ENCODE results near the gene TMEM272.

TMEM272 gene

GRCh38 chr13:51802631-51803418, 42.2 kb downstream of the TMEM272 start:
- Histone ChIP-seq H3K79me1 (ENCODE audit: low read depth, low read length) (no peaks in the 10 kb centered on the region), H3K14ac (ENCODE audit: low read length) (no peak overlapping the region), H4K91ac (ENCODE audit: low read depth, low read length, poor library complexity) (no peak overlapping the region), H3K9ac (ENCODE audit: low read depth, low read length, poor library complexity) (no peak overlapping the region), H2BK15ac (ENCODE audit: low read length) (peak overlapping the region; percentile 40), H3K4me2 (ENCODE audit: insufficient read depth, low read length, poor library complexity, severe bottlenecking) (peak overlapping the region; percentile 73), H3K27me3 (ENCODE audit: control insufficient read depth in 3 of 3, insufficient read depth in 3 of 3, low read depth in 1 of 3, low read length in 3 of 3) (no peaks in the 10 kb centered on the region), H3K23ac (ENCODE audit: low read depth, low read length, poor library complexity) (no peak overlapping the region), H3K4me1 (ENCODE audit: control insufficient read depth in 2 of 2, insufficient read depth in 1 of 2, low read depth in 1 of 2, low read length in 2 of 2) (peaks cover 26 to 36% of the 10 kb centered on the region in 2 donors), H2BK5ac (ENCODE audit: low read length) (peak overlapping the region; percentile 61), H2BK12ac (ENCODE audit: low read length) (no peak overlapping the region), H2BK120ac (ENCODE audit: low read depth, low read length) (no peak overlapping the region), H3K4me3 (ENCODE audit: low read length in 2 of 2) (peak overlapping the region; percentile 52 to 87), H2AFZ (ENCODE audit: low read length) (peak overlapping the region; percentile 90), H3K4ac (ENCODE audit: low read length) (no peak overlapping the region), H3K18ac (ENCODE audit: low read length) (peak overlapping the region; percentile 4), H3K27ac (replicated peaks; ENCODE audit: low read length) (peak overlapping the region; percentile 87), H4K8ac (ENCODE audit: low read depth, low read length) (no peak overlapping the region), H2AK5ac (ENCODE audit: low read depth, low read length) (peak overlapping the region; percentile 48), H3K9me3 (replicated peaks in 1 of 2; ENCODE audit: control insufficient read depth in 2 of 2, insufficient read depth in 1 of 2, low read depth in 1 of 2, low read length in 2 of 2) (no peaks in the 10 kb centered on the region), H3K36me3 (replicated peaks in 1 of 2; ENCODE audit: control insufficient read depth in 2 of 2, insufficient read depth in 2 of 2, low read length in 2 of 2) (no peaks in the 10 kb centered on the region)
- no peak for DNase-seq (ENCODE audit: low spot score)
- WGBS, 2 donors (ENCODE audit: extremely low coverage in 2 of 2, insufficient read length in 2 of 2, insufficient replicate concordance in 1 of 2), result no CpG with 5 or more reads among the region's 9 CpGs

- H4K91ac ChIP-seq (ENCODE audit: low read depth, low read length, poor library complexity), result no peak overlapping the region
- H3K36me3 ChIP-seq (replicated peaks in 1 of 2; ENCODE audit: control insufficient read depth in 2 of 2, insufficient read depth in 2 of 2, low read length in 2 of 2), result peaks cover 0 to 1% of the 10 kb centered on the region in 2 donors
- peaks cover 28 to 39% of the 10 kb centered on the region in 2 donors for H3K4me1 ChIP-seq (ENCODE audit: control insufficient read depth in 2 of 2, insufficient read depth in 1 of 2, low read depth in 1 of 2, low read length in 2 of 2)
- no peak overlapping the region for H3K9ac ChIP-seq (ENCODE audit: low read depth, low read length, poor library complexity)
- H2AK5ac ChIP-seq (ENCODE audit: low read depth, low read length), result no peak overlapping the region
- H2BK5ac ChIP-seq (ENCODE audit: low read length), result no peak overlapping the region
- H3K23ac ChIP-seq (ENCODE audit: low read depth, low read length, poor library complexity), result no peak overlapping the region
- peak overlapping the region; percentile 44 for H2AFZ ChIP-seq (ENCODE audit: low read length)
- no peak overlapping the region for H3K4me3 ChIP-seq (ENCODE audit: low read length in 2 of 2)
- DNase-seq (ENCODE audit: low spot score), result peak; percentile 64
- no CpG with 5 or more reads among the region's 7 CpGs for WGBS, 2 donors (ENCODE audit: extremely low coverage in 2 of 2, insufficient read length in 2 of 2, insufficient replicate concordance in 1 of 2)
- H3K9me3 ChIP-seq (replicated peaks in 1 of 2; ENCODE audit: control insufficient read depth in 2 of 2, insufficient read depth in 1 of 2, low read depth in 1 of 2, low read length in 2 of 2), result no peaks in the 10 kb centered on the region
- no peak overlapping the region for H4K8ac ChIP-seq (ENCODE audit: low read depth, low read length)
- no peak overlapping the region for H2BK120ac ChIP-seq (ENCODE audit: low read depth, low read length)
- no peak overlapping the region for H3K4ac ChIP-seq (ENCODE audit: low read length)
- no peaks in the 10 kb centered on the region for H3K27me3 ChIP-seq (ENCODE audit: control insufficient read depth in 3 of 3, insufficient read depth in 3 of 3, low read depth in 1 of 3, low read length in 3 of 3)
- H3K79me1 ChIP-seq (ENCODE audit: low read depth, low read length), result no peaks in the 10 kb centered on the region
- peak overlapping the region; percentile 87 for H3K27ac ChIP-seq (replicated peaks; ENCODE audit: low read length)
- no peak overlapping the region for H3K4me2 ChIP-seq (ENCODE audit: insufficient read depth, low read length, poor library complexity, severe bottlenecking)
- H2BK15ac ChIP-seq (ENCODE audit: low read length), result no peak overlapping the region
- H3K14ac ChIP-seq (ENCODE audit: low read length), result no peak overlapping the region
- H2BK12ac ChIP-seq (ENCODE audit: low read length), result no peak overlapping the region
- no peak overlapping the region for H3K18ac ChIP-seq (ENCODE audit: low read length)
Measured at GRCh38 chr13:51801631-51802099, 43.3 kb downstream of the TMEM272 start.

DNA sequence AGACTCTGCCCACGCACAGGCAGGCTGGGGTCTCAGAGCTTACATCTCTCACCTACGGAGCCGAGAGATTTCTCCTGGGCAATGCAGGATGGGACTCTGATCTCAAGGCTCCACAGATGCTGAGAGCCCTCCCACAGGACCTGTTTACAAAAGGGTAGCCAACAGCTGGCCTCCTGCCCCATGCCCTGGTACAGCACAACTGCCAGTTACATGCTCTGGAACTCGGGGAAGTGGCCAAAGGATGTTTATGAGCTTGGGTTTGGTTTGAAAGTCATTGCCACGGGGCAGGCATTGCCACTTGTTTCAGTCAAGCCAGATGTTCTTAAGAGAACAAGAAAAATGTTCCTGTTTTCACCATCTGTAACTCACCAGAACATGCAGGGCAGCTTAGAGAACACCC, 44.5 kb downstream of the TMEM272 start:
- peak overlapping the region; percentile 47 for H2BK12ac ChIP-seq (ENCODE audit: low read length)
- H3K9me3 ChIP-seq (replicated peaks in 1 of 2; ENCODE audit: control insufficient read depth in 2 of 2, insufficient read depth in 1 of 2, low read depth in 1 of 2, low read length in 2 of 2), result no peaks in the 10 kb centered on the region
- no peaks in the 10 kb centered on the region for H3K79me1 ChIP-seq (ENCODE audit: low read depth, low read length)
- peak overlapping the region; percentile 9 for H2BK5ac ChIP-seq (ENCODE audit: low read length)
- no peak overlapping the region for H4K8ac ChIP-seq (ENCODE audit: low read depth, low read length)
- no peak overlapping the region for H3K4me2 ChIP-seq (ENCODE audit: insufficient read depth, low read length, poor library complexity, severe bottlenecking)
- no CpG with 5 or more reads among the region's 5 CpGs for WGBS, 2 donors (ENCODE audit: extremely low coverage in 2 of 2, insufficient read length in 2 of 2, insufficient replicate concordance in 1 of 2)
- DNase-seq (ENCODE audit: low spot score), result no peak
- H3K4me1 ChIP-seq (ENCODE audit: control insufficient read depth in 2 of 2, insufficient read depth in 1 of 2, low read depth in 1 of 2, low read length in 2 of 2), result peaks cover 22 to 38% of the 10 kb centered on the region in 2 donors
- no peak overlapping the region for H4K91ac ChIP-seq (ENCODE audit: low read depth, low read length, poor library complexity)
- H3K36me3 ChIP-seq (replicated peaks in 1 of 2; ENCODE audit: control insufficient read depth in 2 of 2, insufficient read depth in 2 of 2, low read length in 2 of 2), result peaks cover 0 to 1% of the 10 kb centered on the region in 2 donors
- no peak overlapping the region for H3K9ac ChIP-seq (ENCODE audit: low read depth, low read length, poor library complexity)
- no peak overlapping the region for H2AFZ ChIP-seq (ENCODE audit: low read length)
- H3K14ac ChIP-seq (ENCODE audit: low read length), result no peak overlapping the region
- H3K23ac ChIP-seq (ENCODE audit: low read depth, low read length, poor library complexity), result no peak overlapping the region
- H2BK120ac ChIP-seq (ENCODE audit: low read depth, low read length), result peak overlapping the region; percentile 84
- peak overlapping the region; percentile 16 for H2AK5ac ChIP-seq (ENCODE audit: low read depth, low read length)
- H3K4ac ChIP-seq (ENCODE audit: low read length), result no peak overlapping the region
- no peak overlapping the region for H3K27ac ChIP-seq (replicated peaks; ENCODE audit: low read length)
- H3K18ac ChIP-seq (ENCODE audit: low read length), result peak overlapping the region; percentile 68
- no peak overlapping the region for H3K4me3 ChIP-seq (ENCODE audit: low read length in 2 of 2)
- H2BK15ac ChIP-seq (ENCODE audit: low read length), result peak overlapping the region; percentile 79
- no peaks in the 10 kb centered on the region for H3K27me3 ChIP-seq (ENCODE audit: control insufficient read depth in 3 of 3, insufficient read depth in 3 of 3, low read depth in 1 of 3, low read length in 3 of 3)

DNA sequence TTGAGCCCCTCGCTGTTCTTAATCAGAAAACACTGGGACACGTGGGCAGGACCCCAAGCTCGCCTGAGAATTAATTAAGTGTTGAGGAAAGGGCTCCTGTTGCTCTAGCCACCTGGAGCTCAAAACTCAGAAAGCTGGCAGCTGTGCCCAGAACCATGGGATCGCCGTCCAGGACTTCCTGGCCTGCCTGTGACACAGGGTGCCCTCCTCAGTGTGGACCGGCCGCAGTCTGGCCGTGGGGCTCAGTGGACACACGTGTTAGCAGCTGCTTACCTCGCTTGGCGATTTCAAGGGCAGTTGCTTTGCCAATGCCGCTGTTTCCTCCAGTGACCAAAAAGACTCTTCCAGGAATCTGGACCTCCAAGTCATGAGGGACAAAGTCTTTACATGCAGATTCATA, 45.7 kb downstream of the TMEM272 start:
- H3K4me1 ChIP-seq (ENCODE audit: control insufficient read depth in 2 of 2, insufficient read depth in 1 of 2, low read depth in 1 of 2, low read length in 2 of 2), result peaks cover 22 to 34% of the 10 kb centered on the region in 2 donors

More for the DNA sequence above, 45.7 kb downstream of the TMEM272 start:
- Histone ChIP-seq H3K14ac (ENCODE audit: low read length) (no peak overlapping the region), H2BK15ac (ENCODE audit: low read length) (no peak overlapping the region), H3K36me3 (replicated peaks in 1 of 2; ENCODE audit: control insufficient read depth in 2 of 2, insufficient read depth in 2 of 2, low read length in 2 of 2) (peaks cover 0 to 1% of the 10 kb centered on the region in 2 donors), H4K91ac (ENCODE audit: low read depth, low read length, poor library complexity) (no peak overlapping the region), H2BK120ac (ENCODE audit: low read depth, low read length) (no peak overlapping the region), H2AFZ (ENCODE audit: low read length) (no peak overlapping the region), H3K27me3 (ENCODE audit: control insufficient read depth in 3 of 3, insufficient read depth in 3 of 3, low read depth in 1 of 3, low read length in 3 of 3) (no peaks in the 10 kb centered on the region), H3K4ac (ENCODE audit: low read length) (peak overlapping the region; percentile 44), H3K9me3 (replicated peaks in 1 of 2; ENCODE audit: control insufficient read depth in 2 of 2, insufficient read depth in 1 of 2, low read depth in 1 of 2, low read length in 2 of 2) (no peaks in the 10 kb centered on the region), H3K4me3 (ENCODE audit: low read length in 2 of 2) (no peak overlapping the region), H2AK5ac (ENCODE audit: low read depth, low read length) (no peak overlapping the region), H3K27ac (replicated peaks; ENCODE audit: low read length) (no peak overlapping the region), H3K4me2 (ENCODE audit: insufficient read depth, low read length, poor library complexity, severe bottlenecking) (no peak overlapping the region), H3K23ac (ENCODE audit: low read depth, low read length, poor library complexity) (no peak overlapping the region), H3K79me1 (ENCODE audit: low read depth, low read length) (no peaks in the 10 kb centered on the region), H3K9ac (ENCODE audit: low read depth, low read length, poor library complexity) (no peak overlapping the region), H4K8ac (ENCODE audit: low read depth, low read length) (no peak overlapping the region), H2BK12ac (ENCODE audit: low read length) (no peak overlapping the region), H3K18ac (ENCODE audit: low read length) (no peak overlapping the region), H2BK5ac (ENCODE audit: low read length) (no peak overlapping the region)
- WGBS, 2 donors (ENCODE audit: extremely low coverage in 2 of 2, insufficient read length in 2 of 2, insufficient replicate concordance in 1 of 2), result no CpG with 5 or more reads among the region's 12 CpGs
- DNase-seq (ENCODE audit: low spot score), result no peak
